Vagina (tissue), 2 donors: Measurements from ENCODE around the gene CEBPG.

Source experiments
- POLR2A ChIP-seq, 2 donors: fragments of 450-650 bp; IDR thresholded peaks; one replicate each; pipeline ENCODE4 v1.6.1; 2017; ENCODE audit warnings: antibody characterized with exemption in 2 of 2, mild to moderate bottlenecking in 2 of 2, moderate library complexity in 2 of 2
- TF ChIP-seq, protein P1 (sequence below), 3 experiments: fragments of 450-650 bp in 2 of 3; fragments of 200-600 bp in 1 of 3; sonication (generic) in 1 of 3; IDR thresholded peaks; one replicate each; pipeline ENCODE4 v1.5.1; 2017 to 2019; ENCODE audit warnings: antibody characterized with exemption in 3 of 3, mild to moderate bottlenecking in 2 of 3, moderate library complexity in 2 of 3

DNA sequence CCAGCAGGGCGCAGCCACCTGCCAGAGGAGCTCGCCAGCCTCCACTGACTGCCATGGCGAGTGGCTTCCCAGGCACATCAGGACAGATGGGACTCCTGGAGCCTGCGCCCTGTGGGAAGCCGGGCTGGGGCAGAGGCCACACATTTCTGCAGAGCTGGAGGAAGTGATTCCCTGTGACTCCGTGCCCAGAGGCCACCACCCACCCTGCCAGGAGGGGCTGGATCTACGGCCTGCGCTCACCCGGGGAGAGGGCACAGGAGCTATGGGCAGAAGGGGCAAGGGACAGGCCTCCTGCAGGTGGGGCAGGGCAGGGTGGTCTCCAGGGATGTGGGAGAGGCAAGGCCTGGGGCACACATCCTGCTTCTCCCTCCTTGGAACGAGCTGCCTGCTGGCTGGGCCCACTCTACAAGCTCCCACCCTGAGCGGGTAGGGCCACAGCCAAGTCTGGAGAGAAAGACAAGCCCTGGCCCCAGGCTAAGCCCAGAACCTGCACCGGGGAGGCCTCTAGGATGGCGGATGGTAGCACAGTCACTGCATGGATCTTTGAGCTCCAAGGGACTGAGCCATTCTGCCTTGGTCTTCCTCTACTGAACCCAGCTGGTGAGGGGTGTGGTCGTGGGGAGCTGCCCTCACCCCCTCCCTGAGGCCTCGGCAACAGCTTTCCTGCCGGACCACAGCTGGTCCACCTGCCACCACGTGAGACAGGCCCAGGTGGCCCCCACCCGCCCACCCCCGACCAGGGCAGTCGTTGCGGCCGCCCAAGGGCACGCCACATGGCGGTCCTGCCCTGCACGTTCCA lies 40.6 kb downstream of the CEBPG start:
- TF ChIP-seq, protein P1, sequence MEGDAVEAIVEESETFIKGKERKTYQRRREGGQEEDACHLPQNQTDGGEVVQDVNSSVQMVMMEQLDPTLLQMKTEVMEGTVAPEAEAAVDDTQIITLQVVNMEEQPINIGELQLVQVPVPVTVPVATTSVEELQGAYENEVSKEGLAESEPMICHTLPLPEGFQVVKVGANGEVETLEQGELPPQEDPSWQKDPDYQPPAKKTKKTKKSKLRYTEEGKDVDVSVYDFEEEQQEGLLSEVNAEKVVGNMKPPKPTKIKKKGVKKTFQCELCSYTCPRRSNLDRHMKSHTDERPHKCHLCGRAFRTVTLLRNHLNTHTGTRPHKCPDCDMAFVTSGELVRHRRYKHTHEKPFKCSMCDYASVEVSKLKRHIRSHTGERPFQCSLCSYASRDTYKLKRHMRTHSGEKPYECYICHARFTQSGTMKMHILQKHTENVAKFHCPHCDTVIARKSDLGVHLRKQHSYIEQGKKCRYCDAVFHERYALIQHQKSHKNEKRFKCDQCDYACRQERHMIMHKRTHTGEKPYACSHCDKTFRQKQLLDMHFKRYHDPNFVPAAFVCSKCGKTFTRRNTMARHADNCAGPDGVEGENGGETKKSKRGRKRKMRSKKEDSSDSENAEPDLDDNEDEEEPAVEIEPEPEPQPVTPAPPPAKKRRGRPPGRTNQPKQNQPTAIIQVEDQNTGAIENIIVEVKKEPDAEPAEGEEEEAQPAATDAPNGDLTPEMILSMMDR (IDR thresholded peaks at IDR 0.05) = no peak
- no peak for TF ChIP-seq POLR2A (IDR thresholded peaks at IDR 0.05)
